IPS-15b (cell line): ENCODE results near the gene LRRC4B.

ENCODE experiments used
- H3K27me3 ChIP-seq: one replicate; pipeline ENCODE4 v1.6.1; 2013; ENCODE audit warnings: low read length; ENCODE audit not compliant: control insufficient read depth, insufficient read depth
- H3K36me3 ChIP-seq: one replicate; pipeline ENCODE4 v1.6.1; 2013; ENCODE audit warnings: low read length; ENCODE audit not compliant: control insufficient read depth, insufficient read depth
- H3K4me1 ChIP-seq: one replicate; pipeline ENCODE4 v1.6.1; 2013; ENCODE audit warnings: mild to moderate bottlenecking, low read length; ENCODE audit not compliant: control insufficient read depth, insufficient read depth
- H3K4me3 ChIP-seq: one replicate; pipeline ENCODE4 v1.5.1; 2013; ENCODE audit warnings: low read depth, low read length
- H3K9ac ChIP-seq: one replicate; pipeline ENCODE4 v1.6.1; 2013; ENCODE audit warnings: low read depth, mild to moderate bottlenecking, low read length
- H3K9me3 ChIP-seq: one replicate; pipeline ENCODE4 v1.6.1; 2013; ENCODE audit warnings: mild to moderate bottlenecking, low read length; ENCODE audit not compliant: control insufficient read depth, insufficient read depth

Gene LRRC4B

GRCh38 chr19:50506700-50507099, 61.5 kb downstream of the LRRC4B start:
- Histone ChIP-seq H3K27me3 (peaks cover 8% of the 10 kb centered on the region), H3K36me3 (no peaks in the 10 kb centered on the region), H3K4me1 (no peaks in the 10 kb centered on the region), H3K9me3 (no peaks in the 10 kb centered on the region), H3K9ac (no peak overlapping the region), H3K4me3 (no peak overlapping the region)

- Histone ChIP-seq H3K9ac (no peak overlapping the region), H3K4me3 (no peak overlapping the region), H3K4me1 (peaks cover 2% of the 10 kb centered on the region), H3K27me3 (peaks cover 12% of the 10 kb centered on the region), H3K36me3 (no peaks in the 10 kb centered on the region), H3K9me3 (no peaks in the 10 kb centered on the region)
These were observed 62.2 kb downstream of the LRRC4B start for GRCh38 chr19:50505856-50506611.

- Histone ChIP-seq H3K4me3 (no peak overlapping the region), H3K9me3 (no peaks in the 10 kb centered on the region), H3K4me1 (peaks cover 4% of the 10 kb centered on the region), H3K9ac (no peak overlapping the region), H3K27me3 (peaks cover 39% of the 10 kb centered on the region), H3K36me3 (no peaks in the 10 kb centered on the region)
These were observed 66.4 kb downstream of the LRRC4B start for GRCh38 chr19:50501568-50502475.

GRCh38 chr19:50501186-50501567, 67.1 kb downstream of the LRRC4B start:
- Histone ChIP-seq H3K27me3 (peaks cover 44% of the 10 kb centered on the region), H3K4me3 (no peak overlapping the region), H3K9ac (no peak overlapping the region), H3K36me3 (no peaks in the 10 kb centered on the region), H3K9me3 (no peaks in the 10 kb centered on the region), H3K4me1 (peaks cover 4% of the 10 kb centered on the region)

- peaks cover 47% of the 10 kb centered on the region for H3K27me3 ChIP-seq
- H3K9ac ChIP-seq, result no peak overlapping the region
- H3K36me3 ChIP-seq, result no peaks in the 10 kb centered on the region
- no peaks in the 10 kb centered on the region for H3K9me3 ChIP-seq
- H3K4me3 ChIP-seq, result no peak overlapping the region
- H3K4me1 ChIP-seq, result peaks cover 4% of the 10 kb centered on the region
These were observed 67.5 kb downstream of the LRRC4B start for GRCh38 chr19:50500753-50501151.

- H3K9me3 ChIP-seq, result no peaks in the 10 kb centered on the region
- peaks cover 50% of the 10 kb centered on the region for H3K27me3 ChIP-seq
- H3K9ac ChIP-seq, result no peak overlapping the region
- H3K36me3 ChIP-seq, result no peaks in the 10 kb centered on the region
- H3K4me1 ChIP-seq, result peaks cover 4% of the 10 kb centered on the region
- peak overlapping the region; percentile 35 for H3K4me3 ChIP-seq
These were observed 68.0 kb downstream of the LRRC4B start for GRCh38 chr19:50500060-50500752.

GRCh38 chr19:50498219-50499056, 69.8 kb downstream of the LRRC4B start:
- Histone ChIP-seq H3K9me3 (no peaks in the 10 kb centered on the region), H3K27me3 (peaks cover 65% of the 10 kb centered on the region), H3K36me3 (no peaks in the 10 kb centered on the region), H3K9ac (no peak overlapping the region), H3K4me3 (no peak overlapping the region), H3K4me1 (peaks cover 4% of the 10 kb centered on the region)

GRCh38 chr19:50497022-50497405, 71.2 kb downstream of the LRRC4B start:
- peaks cover 80% of the 10 kb centered on the region for H3K27me3 ChIP-seq
- no peak overlapping the region for H3K9ac ChIP-seq
- H3K4me3 ChIP-seq, result no peak overlapping the region
- no peaks in the 10 kb centered on the region for H3K36me3 ChIP-seq
- H3K9me3 ChIP-seq, result no peaks in the 10 kb centered on the region
- H3K4me1 ChIP-seq, result peaks cover 4% of the 10 kb centered on the region

GRCh38 chr19:50496189-50497021, 71.8 kb downstream of the LRRC4B start:
- Histone ChIP-seq H3K9me3 (no peaks in the 10 kb centered on the region), H3K9ac (no peak overlapping the region), H3K4me3 (no peak overlapping the region), H3K27me3 (peaks cover 84% of the 10 kb centered on the region), H3K36me3 (no peaks in the 10 kb centered on the region), H3K4me1 (peaks cover 4% of the 10 kb centered on the region)

- no peak overlapping the region for H3K9ac ChIP-seq
- H3K9me3 ChIP-seq, result no peaks in the 10 kb centered on the region
- no peaks in the 10 kb centered on the region for H3K36me3 ChIP-seq
- H3K27me3 ChIP-seq, result peaks cover 92% of the 10 kb centered on the region
- no peak overlapping the region for H3K4me3 ChIP-seq
- peaks cover 5% of the 10 kb centered on the region for H3K4me1 ChIP-seq
These were observed 73.2 kb downstream of the LRRC4B start for GRCh38 chr19:50495020-50495531.
